H9 (cell line): Measurements from ENCODE around the gene CTNNAL1. TPM values are rescaled to one million over a fixed set of nuclear protein-coding genes. Genes with fewer than 3 reads are reported as not detected.
A peak's percentile ranks its signal among the peaks of the same experiment; 100 is the strongest.

Experiments
- DNase-seq: peaks from one replicate; pipeline ENCODE4 v3.0.0-alpha.2; 2017
- H2AFZ ChIP-seq: one replicate; pipeline ENCODE4 v1.6.1; 2013; ENCODE audit warnings: mild to moderate bottlenecking, low read length, control low read depth, moderate library complexity
- H2AK5ac ChIP-seq: 2 replicates; pipeline ENCODE4 v1.6.1; 2013; ENCODE audit warnings: low read length, control low read depth, mixed read lengths; ENCODE audit not compliant: insufficient read length
- H2BK120ac ChIP-seq: one replicate; pipeline ENCODE4 v1.6.1; 2013; ENCODE audit warnings: low read depth, mild to moderate bottlenecking, low read length, control low read depth, inconsistent platforms; ENCODE audit not compliant: poor library complexity, severe bottlenecking
- H2BK12ac ChIP-seq: 2 replicates; pipeline ENCODE4 v1.6.1; 2013; ENCODE audit warnings: low read length, control low read depth, mixed read lengths, low read depth; ENCODE audit not compliant: insufficient read length
- H2BK15ac ChIP-seq: 2 replicates; pipeline ENCODE4 v1.6.1; 2013; ENCODE audit warnings: low read depth, low read length, control low read depth
- H2BK20ac ChIP-seq: one replicate; pipeline ENCODE4 v1.6.1; 2013; ENCODE audit warnings: low read depth, mild to moderate bottlenecking, low read length, control low read depth, inconsistent platforms; ENCODE audit not compliant: poor library complexity, severe bottlenecking
- H2BK5ac ChIP-seq: 2 replicates; pipeline ENCODE4 v1.6.1; 2013; ENCODE audit warnings: low read length, control low read depth, mixed read lengths; ENCODE audit not compliant: insufficient read length
- H3K14ac ChIP-seq: 2 replicates; pipeline ENCODE4 v1.6.1; 2013; ENCODE audit warnings: low read length, control low read depth; ENCODE audit not compliant: insufficient read depth
- H3K18ac ChIP-seq: 2 replicates; pipeline ENCODE4 v1.6.1; 2013; ENCODE audit warnings: low read depth, mild to moderate bottlenecking, mixed read lengths, low read length, control low read depth; ENCODE audit not compliant: insufficient read length
- H3K23ac ChIP-seq: 2 replicates; pipeline ENCODE4 v1.6.1; 2013; ENCODE audit warnings: low read length, control low read depth, mixed read lengths, low read depth; ENCODE audit not compliant: insufficient read length
- H3K23me2 ChIP-seq: 2 replicates; pipeline ENCODE4 v1.6.1; 2013; ENCODE audit warnings: low read depth, mild to moderate bottlenecking, mixed read lengths, low read length, control low read depth; ENCODE audit not compliant: insufficient read length, poor library complexity, severe bottlenecking
- H3K27ac ChIP-seq: 2 replicates; pipeline ENCODE4 v1.5.1; 2013; ENCODE audit warnings: low read length, control low read depth, mixed read lengths, low read depth; ENCODE audit not compliant: insufficient read length
- H3K27me3 ChIP-seq: 2 replicates; pipeline ENCODE4 v1.6.1; 2013; ENCODE audit warnings: low read length, control low read depth, inconsistent platforms; ENCODE audit not compliant: insufficient read depth
- H3K4ac ChIP-seq: 2 replicates; pipeline ENCODE4 v1.6.1; 2013; ENCODE audit warnings: low read depth, mild to moderate bottlenecking, control low read depth, inconsistent platforms, low read length, moderate library complexity
- H3K4me1 ChIP-seq: 2 replicates; pipeline ENCODE4 v1.6.1; 2013; ENCODE audit warnings: low read length, control low read depth, inconsistent platforms; ENCODE audit not compliant: insufficient read depth
- H3K4me2 ChIP-seq: 2 replicates; pipeline ENCODE4 v1.6.1; 2013; ENCODE audit warnings: low read length, control low read depth, mixed read lengths; ENCODE audit not compliant: insufficient read length, insufficient read depth
- H3K56ac ChIP-seq: 2 replicates; pipeline ENCODE4 v1.6.1; 2013; ENCODE audit warnings: low read depth, mild to moderate bottlenecking, mixed read lengths, low read length, control low read depth; ENCODE audit not compliant: insufficient read length
- H3K79me1 ChIP-seq: 2 replicates; pipeline ENCODE4 v1.6.1; 2013; ENCODE audit warnings: low read depth, mild to moderate bottlenecking, moderate library complexity, low read length, control low read depth, inconsistent platforms; ENCODE audit not compliant: insufficient read depth, poor library complexity, severe bottlenecking
- H3K79me2 ChIP-seq: 2 replicates; pipeline ENCODE4 v1.6.1; 2013; ENCODE audit warnings: low read length, control low read depth, inconsistent platforms; ENCODE audit not compliant: insufficient read depth
- H3K9ac ChIP-seq: 2 replicates; pipeline ENCODE4 v1.6.1; 2013; ENCODE audit warnings: low read length, control low read depth, mixed read lengths; ENCODE audit not compliant: insufficient read length; ENCODE audit errors: extremely low read depth
- H3K9me3 ChIP-seq: one replicate; pipeline ENCODE4 v1.6.1; 2013; ENCODE audit warnings: low read depth, low read length, inconsistent platforms; ENCODE audit not compliant: control insufficient read depth
- H3T11ph ChIP-seq: one replicate; pipeline ENCODE4 v1.6.1; 2013; ENCODE audit warnings: mild to moderate bottlenecking, low read length, control low read depth, inconsistent platforms
- H4K20me1 ChIP-seq: one replicate; pipeline ENCODE4 v1.6.1; 2013; ENCODE audit not compliant: control insufficient read depth, insufficient read length, insufficient read depth
- H4K5ac ChIP-seq: 2 replicates; pipeline ENCODE4 v1.6.1; 2013; ENCODE audit warnings: low read depth, mild to moderate bottlenecking, mixed read lengths, low read length, control low read depth; ENCODE audit not compliant: insufficient read length
- H4K8ac ChIP-seq: replicated peaks from 2 replicates; pipeline ENCODE4 v1.6.1; 2013; ENCODE audit warnings: low read length, control low read depth, mixed read lengths, low read depth; ENCODE audit not compliant: insufficient read length
- H4K91ac ChIP-seq: 2 replicates; pipeline ENCODE4 v1.6.1; 2013; ENCODE audit warnings: low read depth, mild to moderate bottlenecking, moderate library complexity, mixed read lengths, low read length, control low read depth; ENCODE audit not compliant: insufficient read length
- H3K27ac Mint-ChIP-seq, 3 experiments: 2 replicates in 2 of 3; 3 replicates in 1 of 3; pipeline ENCODE4 v1.8.0; 2020 to 2021; ENCODE audit warnings: mixed read lengths in 3 of 3, mild to moderate bottlenecking in 1 of 3, moderate library complexity in 1 of 3
- H3K27me3 Mint-ChIP-seq: 2 replicates; pipeline ENCODE4 v1.8.0; 2021; ENCODE audit warnings: low read depth, mild to moderate bottlenecking, moderate library complexity, mixed read lengths
- H3K36me3 Mint-ChIP-seq, 3 experiments: 2 replicates in 2 of 3; 3 replicates in 1 of 3; pipeline ENCODE4 v1.8.0; 2020 to 2021; ENCODE audit warnings: low read depth in 3 of 3, mixed read lengths in 3 of 3; ENCODE audit not compliant: insufficient read depth in 1 of 3
- H3K4me1 Mint-ChIP-seq, 2 experiments: 2 replicates each; pipeline ENCODE4 v1.8.0; 2020; ENCODE audit warnings: mixed read lengths in 2 of 2
- H3K4me3 Mint-ChIP-seq, 2 experiments: 2 replicates in 1 of 2; 3 replicates in 1 of 2; pipeline ENCODE4 v1.8.0; 2020 to 2021; ENCODE audit warnings: mild to moderate bottlenecking in 2 of 2, mixed read lengths in 2 of 2, moderate library complexity in 1 of 2
- H3K9me3 Mint-ChIP-seq, 2 experiments: 2 replicates in 1 of 2; 3 replicates in 1 of 2; pipeline ENCODE4 v1.8.0; 2020; ENCODE audit warnings: mild to moderate bottlenecking in 2 of 2, mixed read lengths in 2 of 2, moderate library complexity in 1 of 2
- CTCF ChIP-seq: fragments of 200-600 bp; sonication (generic); conservative IDR thresholded peaks from 3 replicates; pipeline ENCODE4 v1.8.0; 2021; ENCODE audit warnings: antibody characterized with exemption, mild to moderate bottlenecking
- WGBS: extraction: QIAGEN DNeasy Blood & Tissue Kit; methylation state at CpG from one replicate; pipeline ENCODE4 v1.1.7; 2013; ENCODE audit warnings: missing lambda C conversion rate, low lambda C conversion rate, mixed read lengths; ENCODE audit not compliant: insufficient read length; ENCODE audit errors: extremely low coverage; 5-methylcytosine and 5-hydroxymethylcytosine counted together
- total RNA-seq: library from RNA; stranded (reverse); gene quantifications from 2 replicates; pipeline ENCODE4 v1.2.1, GENCODE V29; 2021

The CTNNAL1 gene
- total RNA-seq, 1 experiment from 2014 or later = 52.9 TPM

GRCh38 chr9:109036744-109037680, 23.7 kb upstream of the CTNNAL1 start:
- H3K79me2 ChIP-seq = no peaks in the 10 kb centered on the region
- no peaks in the 10 kb centered on the region for H3K9me3 ChIP-seq
- no peak overlapping the region for H3K14ac ChIP-seq
- Mint-ChIP-seq H3K4me3 (no peak overlapping the region), H3K27ac (peak overlapping the region in 1 of 3 experiments; percentile 14; a peak in 1 of 7 replicates), H3K9me3 (no peaks in the 10 kb centered on the region), H3K27me3 (no peaks in the 10 kb centered on the region), H3K36me3 (peaks cover 15 to 60% (median 38%) of the 10 kb centered on the region in 3 experiments; a peak in 6 of 7 replicates), H3K4me1 (no peaks in the 10 kb centered on the region)
- no peaks in the 10 kb centered on the region for H4K20me1 ChIP-seq
- TF ChIP-seq CTCF = no peak
- no peak overlapping the region for H3K56ac ChIP-seq
- H3T11ph ChIP-seq = no peak overlapping the region
- H3K4me1 ChIP-seq = no peaks in the 10 kb centered on the region
- H4K91ac ChIP-seq = no peak overlapping the region
- no peak overlapping the region for H3K4me2 ChIP-seq
- no peak overlapping the region for H2BK15ac ChIP-seq
- H3K79me1 ChIP-seq = no peaks in the 10 kb centered on the region
- H2AK5ac ChIP-seq = no peak overlapping the region
- DNase-seq = no peak
- no peak overlapping the region for H3K18ac ChIP-seq
- H3K9ac ChIP-seq = no peak overlapping the region
- H2BK12ac ChIP-seq = no peak overlapping the region
- no peaks in the 10 kb centered on the region for H3K23me2 ChIP-seq
- no peak overlapping the region for H4K5ac ChIP-seq
- H2BK120ac ChIP-seq = no peak overlapping the region
- H2AFZ ChIP-seq = no peak overlapping the region
- H2BK20ac ChIP-seq = no peak overlapping the region
- H3K23ac ChIP-seq = no peak overlapping the region
- no peaks in the 10 kb centered on the region for H3K27me3 ChIP-seq
- no peak overlapping the region for H3K4ac ChIP-seq
- no CpG with 5 or more reads among the region's 6 CpGs for WGBS
- no peak overlapping the region for H2BK5ac ChIP-seq
- no peak overlapping the region for H4K8ac ChIP-seq
- H3K27ac ChIP-seq = no peak overlapping the region
